Measurements from ENCODE around the gene ACTL10. TPM values are rescaled to one million over a fixed set of nuclear protein-coding genes. Genes with fewer than 3 reads are reported as not detected.

The ACTL10 gene
- total RNA-seq, 1 donor from 2014 or later, result 1.3 TPM

DNA sequence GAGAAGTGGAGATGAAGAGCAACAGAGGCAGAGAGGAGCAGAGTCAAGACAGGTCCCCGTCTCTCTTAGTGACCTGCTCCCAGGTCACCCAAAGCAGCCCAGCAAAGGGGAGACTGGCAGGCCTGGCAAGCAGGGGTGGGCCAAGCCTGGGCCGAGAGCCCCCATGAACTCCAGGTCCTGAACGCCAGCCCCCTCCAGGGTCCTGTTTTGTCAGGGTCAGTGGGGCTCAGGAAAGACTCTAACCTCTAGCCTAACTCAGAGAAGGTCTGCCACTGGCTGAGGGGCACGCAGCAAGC is 6.3 kb downstream of the ACTL10 start:
- Histone ChIP-seq H3K4me3 (peak overlapping the region; percentile 66), H3K27me3 (no peaks in the 10 kb centered on the region), H3K27ac (peak overlapping the region; percentile 81), H3K4me1 (peaks cover 28% of the 10 kb centered on the region), H3K9me3 (no peaks in the 10 kb centered on the region), H3K36me3 (peaks cover 16% of the 10 kb centered on the region)
- TF ChIP-seq, protein P1, sequence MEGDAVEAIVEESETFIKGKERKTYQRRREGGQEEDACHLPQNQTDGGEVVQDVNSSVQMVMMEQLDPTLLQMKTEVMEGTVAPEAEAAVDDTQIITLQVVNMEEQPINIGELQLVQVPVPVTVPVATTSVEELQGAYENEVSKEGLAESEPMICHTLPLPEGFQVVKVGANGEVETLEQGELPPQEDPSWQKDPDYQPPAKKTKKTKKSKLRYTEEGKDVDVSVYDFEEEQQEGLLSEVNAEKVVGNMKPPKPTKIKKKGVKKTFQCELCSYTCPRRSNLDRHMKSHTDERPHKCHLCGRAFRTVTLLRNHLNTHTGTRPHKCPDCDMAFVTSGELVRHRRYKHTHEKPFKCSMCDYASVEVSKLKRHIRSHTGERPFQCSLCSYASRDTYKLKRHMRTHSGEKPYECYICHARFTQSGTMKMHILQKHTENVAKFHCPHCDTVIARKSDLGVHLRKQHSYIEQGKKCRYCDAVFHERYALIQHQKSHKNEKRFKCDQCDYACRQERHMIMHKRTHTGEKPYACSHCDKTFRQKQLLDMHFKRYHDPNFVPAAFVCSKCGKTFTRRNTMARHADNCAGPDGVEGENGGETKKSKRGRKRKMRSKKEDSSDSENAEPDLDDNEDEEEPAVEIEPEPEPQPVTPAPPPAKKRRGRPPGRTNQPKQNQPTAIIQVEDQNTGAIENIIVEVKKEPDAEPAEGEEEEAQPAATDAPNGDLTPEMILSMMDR (IDR thresholded peaks at IDR 0.05), result no peak
- ATAC-seq (no peak), DNase-seq (no peak)
- intact Hi-C loops (cut with DNase I), result no loop called here

DNA sequence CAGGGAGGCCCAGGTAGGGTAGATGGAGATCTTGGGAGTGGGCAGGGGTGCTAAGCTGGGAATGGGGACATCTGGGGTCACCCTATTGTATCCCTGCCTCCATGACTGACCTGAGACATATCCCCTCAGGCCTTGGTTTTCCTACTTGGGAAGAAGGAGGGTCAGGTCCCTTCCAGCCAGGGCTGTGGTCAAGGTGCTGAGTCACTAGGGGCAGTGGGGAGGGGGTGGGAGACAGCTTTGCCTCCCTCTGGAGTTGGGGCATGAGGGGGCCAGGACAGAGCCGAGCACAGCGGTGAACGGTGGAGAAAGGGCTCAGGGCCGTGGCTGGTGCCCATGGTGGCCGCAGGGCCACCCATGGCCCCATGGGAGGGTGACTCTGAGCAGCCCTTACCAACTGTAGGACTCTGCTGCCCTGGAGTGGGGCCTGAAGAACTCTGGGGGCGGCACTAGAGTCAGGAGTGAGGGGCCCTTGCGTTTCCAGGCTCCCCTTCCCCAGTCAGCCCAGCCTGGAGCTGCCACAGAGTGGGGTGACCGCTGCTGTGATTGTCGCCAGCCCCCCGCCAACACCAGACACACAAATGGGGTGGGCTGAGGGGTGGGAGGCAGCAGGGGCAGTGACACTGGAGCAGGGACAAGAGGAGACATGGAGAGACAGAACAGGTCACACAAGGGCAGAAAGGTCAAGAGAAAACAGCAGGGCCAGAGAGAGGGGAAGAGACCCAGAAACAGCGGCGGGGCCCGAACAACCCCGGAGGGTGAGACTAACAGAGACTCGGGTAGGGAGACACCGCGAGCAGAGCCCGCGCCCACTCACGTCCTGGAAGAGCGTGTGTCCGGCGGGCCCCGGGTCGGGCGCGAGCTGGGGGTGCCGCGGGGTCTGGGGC is 6.9 kb downstream of the ACTL10 start:
- H3K36me3 ChIP-seq, result peaks cover 13% of the 10 kb centered on the region
- TF ChIP-seq, protein P1 (IDR thresholded peaks at IDR 0.05), result no peak
- H3K27me3 ChIP-seq, result no peaks in the 10 kb centered on the region
- peak overlapping the region; percentile 66 for H3K4me3 ChIP-seq
- intact Hi-C loops (cut with DNase I), result no loop called here
- no peaks in the 10 kb centered on the region for H3K9me3 ChIP-seq
- DNase-seq (no peak), ATAC-seq (peak; percentile 3)
- H3K27ac ChIP-seq, result peak overlapping the region; percentile 81
- peaks cover 26% of the 10 kb centered on the region for H3K4me1 ChIP-seq

DNA sequence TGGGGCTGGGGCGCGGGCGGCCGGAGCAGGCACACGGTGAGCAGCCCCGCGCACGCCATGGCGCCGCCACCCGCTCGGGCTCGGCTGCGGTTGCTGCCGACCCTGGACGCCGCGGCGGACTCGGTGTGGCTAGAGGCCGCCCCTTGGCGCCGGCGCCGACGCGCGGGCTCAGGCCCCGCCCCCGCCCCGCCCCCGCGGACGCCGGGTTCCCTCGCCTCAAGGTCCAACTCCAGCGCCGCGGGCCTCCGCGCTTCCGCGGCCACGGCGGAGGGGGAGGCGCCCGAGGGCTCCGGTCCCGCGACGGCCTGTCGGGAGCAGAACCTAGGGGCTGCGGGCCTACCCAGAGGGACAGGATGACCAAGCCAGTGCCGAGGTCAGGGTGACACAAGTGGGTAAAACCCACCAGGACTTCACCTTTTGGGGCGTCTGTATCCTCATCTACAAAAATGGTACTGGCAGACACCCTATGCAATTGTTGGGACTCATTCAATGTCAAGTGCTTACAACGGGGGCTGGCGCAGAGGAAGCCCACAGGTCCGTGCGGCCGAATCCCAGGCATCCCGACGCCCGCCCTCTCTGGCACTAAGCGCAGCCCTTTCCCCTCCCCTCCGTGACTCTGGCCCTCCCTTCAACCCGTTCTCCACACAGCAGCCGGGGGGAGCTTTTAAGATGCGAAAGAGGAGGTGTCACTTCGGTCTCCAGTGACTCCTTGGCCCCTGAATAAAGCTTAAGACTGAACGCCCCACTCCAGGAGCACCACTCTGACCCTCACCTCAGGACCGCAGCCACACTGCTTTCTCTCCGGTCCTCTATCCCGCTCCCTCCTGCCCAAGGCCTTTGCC is 7.8 kb downstream of the ACTL10 start, which contains the start of gene NECAB3:
NECAB3 (minus strand) TSS at position 135 of the 842 bp plus-strand sequence; CDS start at position 59, 76 bp downstream.
- Histone ChIP-seq H3K4me1 (peaks cover 26% of the 10 kb centered on the region), H3K27ac (peak within 1 kb of the TSS; percentile 81), H3K4me3 (peak within 1 kb of the TSS; percentile 66), H3K27me3 (no peaks in the 10 kb centered on the region), H3K36me3 (peaks cover 7% of the 10 kb centered on the region), H3K9me3 (no peaks in the 10 kb centered on the region)
- TF ChIP-seq, protein P1 (IDR thresholded peaks at IDR 0.05), result no peak
- intact Hi-C loops (cut with DNase I), result no loop called here
- DNase-seq (peak; percentile 92), ATAC-seq (peak; percentile 92)

DNA sequence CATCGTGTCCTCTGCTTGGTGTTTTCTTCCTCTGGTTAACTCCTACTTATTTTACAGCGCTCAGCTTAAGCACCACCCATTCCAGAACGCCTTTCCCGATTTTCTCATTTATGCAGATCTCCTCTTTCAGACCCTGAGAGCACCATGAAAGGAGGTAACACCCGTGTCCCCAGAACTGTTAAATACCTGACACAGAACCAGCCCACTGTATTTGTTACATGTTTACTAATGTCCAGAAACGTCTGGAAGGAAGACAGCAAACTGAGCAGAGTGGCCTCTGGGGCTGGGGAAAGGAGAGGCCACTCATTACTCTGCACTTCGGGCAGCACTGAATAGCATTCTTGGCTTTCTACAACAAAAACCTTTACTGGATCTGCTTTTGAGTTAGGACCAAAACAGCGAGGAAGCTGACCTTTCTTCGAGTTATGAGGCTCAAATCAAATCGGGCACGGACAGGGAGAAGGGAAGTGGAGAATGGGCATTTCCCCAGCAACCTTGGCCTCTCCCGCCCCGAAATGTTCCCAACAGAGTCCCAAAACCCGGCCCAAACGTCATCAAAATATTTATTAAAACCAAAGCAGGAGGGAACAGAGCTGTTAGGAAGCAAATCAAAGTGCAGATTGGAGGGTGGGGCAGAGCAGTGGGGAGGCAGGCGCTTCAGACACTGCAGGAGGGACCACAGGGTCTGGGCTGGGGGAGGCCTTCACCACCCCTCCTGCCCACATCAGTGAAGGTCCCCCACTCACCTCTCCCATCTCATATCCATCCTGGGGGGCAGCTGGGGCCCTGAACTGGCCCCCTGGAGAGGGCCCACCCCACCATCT is 8.6 kb downstream of the ACTL10 start:
- Histone ChIP-seq H3K4me3 (peak overlapping the region; percentile 66), H3K27ac (peak overlapping the region; percentile 80), H3K27me3 (no peaks in the 10 kb centered on the region), H3K4me1 (peaks cover 26% of the 10 kb centered on the region), H3K36me3 (peaks cover 7% of the 10 kb centered on the region), H3K9me3 (no peaks in the 10 kb centered on the region)
- TF ChIP-seq, protein P1 (IDR thresholded peaks at IDR 0.05), result no peak
- no peak for DNase-seq
- no peak for ATAC-seq
- intact Hi-C loops (cut with DNase I), result no loop called here

DNA sequence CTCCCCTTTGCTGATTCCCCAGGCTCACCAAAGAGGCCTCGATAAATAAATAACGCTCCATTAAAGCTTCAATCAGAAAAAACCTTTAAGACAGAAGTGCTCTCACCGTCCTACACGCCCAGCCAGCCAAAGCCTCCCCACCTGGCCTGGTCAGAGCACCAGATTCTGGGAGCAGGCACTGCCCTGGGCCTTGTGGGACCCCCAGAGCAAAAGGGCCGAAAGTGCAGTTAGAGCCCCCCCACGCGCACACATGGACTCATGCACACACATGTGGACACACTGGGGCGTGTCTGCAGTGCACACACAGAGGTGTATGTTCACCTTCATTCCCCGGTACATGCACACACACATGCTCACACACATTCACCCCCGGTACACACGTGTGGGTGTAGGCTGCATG is 9.4 kb downstream of the ACTL10 start:
- Histone ChIP-seq H3K27me3 (no peaks in the 10 kb centered on the region), H3K4me1 (peaks cover 26% of the 10 kb centered on the region), H3K36me3 (peaks cover 4% of the 10 kb centered on the region), H3K9me3 (no peaks in the 10 kb centered on the region), H3K4me3 (no peak overlapping the region), H3K27ac (peak overlapping the region; percentile 80)
- ATAC-seq (no peak), DNase-seq (no peak)
- intact Hi-C loops (cut with DNase I), result no loop called here
- TF ChIP-seq, protein P1 (IDR thresholded peaks at IDR 0.05), result no peak
